ENCODE measurements around the gene PHIP. TPM values are rescaled to one million over a fixed set of nuclear protein-coding genes. Genes with fewer than 3 reads are reported as not detected.

PHIP gene
- total RNA-seq, 1 donor from 2014 or later, result 16.7 TPM

GRCh38 chr6:79030511-79030910 lies 47.5 kb downstream of the PHIP start:
- no peak for TF ChIP-seq CTCF (conservative IDR thresholded peaks at IDR 0.05; ENCODE audit: low read depth, low read length)
- no peak overlapping the region for H3K4me3 ChIP-seq (ENCODE audit: low read depth, low read length)
- no peak for DNase-seq (ENCODE audit: low read depth)

GRCh38 chr6:79030023-79030422 lies 48.0 kb downstream of the PHIP start:
- no peak overlapping the region for H3K4me3 ChIP-seq (ENCODE audit: low read depth, low read length)
- no peak for DNase-seq (ENCODE audit: low read depth)
- no peak for TF ChIP-seq CTCF (conservative IDR thresholded peaks at IDR 0.05; ENCODE audit: low read depth, low read length)

GRCh38 chr6:79028641-79029314 lies 49.3 kb downstream of the PHIP start:
- TF ChIP-seq CTCF (conservative IDR thresholded peaks at IDR 0.05; ENCODE audit: low read depth, low read length), result no peak

GRCh38 chr6:79011940-79012339 lies 66.1 kb downstream of the PHIP start:
- no peak for TF ChIP-seq CTCF (conservative IDR thresholded peaks at IDR 0.05; ENCODE audit: low read depth, low read length)
- no peak overlapping the region for H3K4me3 ChIP-seq (ENCODE audit: low read depth, low read length)
- DNase-seq (ENCODE audit: low read depth), result no peak

More at GRCh38 chr6:79028641-79029314, 49.3 kb downstream of the PHIP start:
- no peak for DNase-seq (ENCODE audit: low read depth)
- no peak overlapping the region for H3K4me3 ChIP-seq (ENCODE audit: low read depth, low read length)

GRCh38 chr6:79010422-79010821 lies 67.6 kb downstream of the PHIP start:
- no peak overlapping the region for H3K4me3 ChIP-seq (ENCODE audit: low read depth, low read length)
- no peak for DNase-seq (ENCODE audit: low read depth)
- no peak for TF ChIP-seq CTCF (conservative IDR thresholded peaks at IDR 0.05; ENCODE audit: low read depth, low read length)

GRCh38 chr6:79009819-79010218 lies 68.2 kb downstream of the PHIP start:
- no peak for TF ChIP-seq CTCF (conservative IDR thresholded peaks at IDR 0.05; ENCODE audit: low read depth, low read length)
- no peak overlapping the region for H3K4me3 ChIP-seq (ENCODE audit: low read depth, low read length)
- no peak for DNase-seq (ENCODE audit: low read depth)

GRCh38 chr6:79005497-79005896 lies 72.6 kb downstream of the PHIP start:
- no peak overlapping the region for H3K4me3 ChIP-seq (ENCODE audit: low read depth, low read length)
- TF ChIP-seq CTCF (conservative IDR thresholded peaks at IDR 0.05; ENCODE audit: low read depth, low read length), result no peak
- DNase-seq (ENCODE audit: low read depth), result no peak
